Mononuclear cell (primary cell): ENCODE measurements around the gene GSE1. TPM values are rescaled to one million over a fixed set of nuclear protein-coding genes. Genes with fewer than 3 reads are reported as not detected.
A peak's percentile ranks its signal among the peaks of the same experiment; 100 is the strongest.

Source experiments
- H3K27me3 ChIP-seq: 2 replicates; pipeline ENCODE4 v1.6.0; 2011; ENCODE audit warnings: low read length, control low read depth; ENCODE audit not compliant: insufficient read depth
- H3K4me1 ChIP-seq: 2 replicates; pipeline ENCODE4 v1.5.1; 2011; ENCODE audit warnings: mild to moderate bottlenecking, low read length, control low read depth; ENCODE audit not compliant: insufficient read depth
- H3K4me3 ChIP-seq: 2 replicates; pipeline ENCODE4 v1.5.1; 2011; ENCODE audit warnings: mild to moderate bottlenecking, low read length, moderate library complexity
- H3K9me3 ChIP-seq: 2 replicates; pipeline ENCODE4 v1.5.1; 2011; ENCODE audit warnings: low read depth, mild to moderate bottlenecking, control low read depth, low read length
- total RNA-seq: library from RNA; depleted of rRNA; stranded (reverse); fragments of >200 nt; gene quantifications from one replicate; pipeline ENCODE4 v1.2.3, GENCODE V29; 2012

GSE1 gene
- total RNA-seq, 1 donor = 34.3 TPM

GRCh38 chr16:85677383-85677967, 64.4 kb downstream of the GSE1 start:
- Histone ChIP-seq H3K9me3 (no peaks in the 10 kb centered on the region), H3K4me3 (no peak overlapping the region), H3K4me1 (peaks cover 4% of the 10 kb centered on the region), H3K27me3 (no peaks in the 10 kb centered on the region)

GRCh38 chr16:85678016-85678415, 64.9 kb downstream of the GSE1 start:
- H3K4me3 ChIP-seq = no peak overlapping the region
- H3K9me3 ChIP-seq = no peaks in the 10 kb centered on the region
- peaks cover 4% of the 10 kb centered on the region for H3K4me1 ChIP-seq
- no peaks in the 10 kb centered on the region for H3K27me3 ChIP-seq

- no peaks in the 10 kb centered on the region for H3K9me3 ChIP-seq
- no peaks in the 10 kb centered on the region for H3K27me3 ChIP-seq
- H3K4me3 ChIP-seq = no peak overlapping the region
- H3K4me1 ChIP-seq = peaks cover 4% of the 10 kb centered on the region
Observed at GRCh38 chr16:85678821-85679220, 65.7 kb downstream of the GSE1 start.

GRCh38 chr16:85679870-85680269, 66.7 kb downstream of the GSE1 start:
- H3K4me3 ChIP-seq = no peak overlapping the region
- no peaks in the 10 kb centered on the region for H3K9me3 ChIP-seq
- H3K27me3 ChIP-seq = no peaks in the 10 kb centered on the region
- peaks cover 4% of the 10 kb centered on the region for H3K4me1 ChIP-seq

GRCh38 chr16:85680352-85680944, 67.3 kb downstream of the GSE1 start:
- no peak overlapping the region for H3K4me3 ChIP-seq
- peaks cover 4% of the 10 kb centered on the region for H3K4me1 ChIP-seq
- no peaks in the 10 kb centered on the region for H3K9me3 ChIP-seq
- no peaks in the 10 kb centered on the region for H3K27me3 ChIP-seq

GRCh38 chr16:85681255-85681654, 68.1 kb downstream of the GSE1 start:
- H3K9me3 ChIP-seq = no peaks in the 10 kb centered on the region
- no peaks in the 10 kb centered on the region for H3K27me3 ChIP-seq
- H3K4me3 ChIP-seq = no peak overlapping the region
- H3K4me1 ChIP-seq = peaks cover 4% of the 10 kb centered on the region

GRCh38 chr16:85682516-85682915, 69.4 kb downstream of the GSE1 start:
- Histone ChIP-seq H3K4me1 (peaks cover 7% of the 10 kb centered on the region), H3K27me3 (no peaks in the 10 kb centered on the region), H3K9me3 (no peaks in the 10 kb centered on the region), H3K4me3 (no peak overlapping the region)

- H3K9me3 ChIP-seq = no peaks in the 10 kb centered on the region
- H3K4me1 ChIP-seq = peaks cover 15% of the 10 kb centered on the region
- no peaks in the 10 kb centered on the region for H3K27me3 ChIP-seq
- no peak overlapping the region for H3K4me3 ChIP-seq
Observed at GRCh38 chr16:85683363-85683762, 70.2 kb downstream of the GSE1 start.

- H3K4me1 ChIP-seq = peaks cover 24% of the 10 kb centered on the region
- H3K9me3 ChIP-seq = no peaks in the 10 kb centered on the region
- H3K4me3 ChIP-seq = no peak overlapping the region
- H3K27me3 ChIP-seq = no peaks in the 10 kb centered on the region
Observed at GRCh38 chr16:85685251-85685650, 72.1 kb downstream of the GSE1 start.

GRCh38 chr16:85686912-85687591, 73.9 kb downstream of the GSE1 start:
- Histone ChIP-seq H3K4me1 (peaks cover 20% of the 10 kb centered on the region), H3K4me3 (no peak overlapping the region), H3K9me3 (no peaks in the 10 kb centered on the region), H3K27me3 (no peaks in the 10 kb centered on the region)

GRCh38 chr16:85687651-85688471, 74.7 kb downstream of the GSE1 start:
- Histone ChIP-seq H3K9me3 (no peaks in the 10 kb centered on the region), H3K4me1 (peaks cover 20% of the 10 kb centered on the region), H3K27me3 (no peaks in the 10 kb centered on the region), H3K4me3 (peak overlapping the region; percentile 55)

- peaks cover 20% of the 10 kb centered on the region for H3K4me1 ChIP-seq
- H3K9me3 ChIP-seq = no peaks in the 10 kb centered on the region
- no peaks in the 10 kb centered on the region for H3K27me3 ChIP-seq
- peak within 1 kb of the TSS; percentile 55 for H3K4me3 ChIP-seq
Observed at GRCh38 chr16:85688586-85689284, 75.6 kb downstream of the GSE1 start, which contains the start of gene GINS2. Gene GINS2, minus strand, starts transcription at chr16:85688954. Its CDS starts 56 bp downstream, at chr16:85688898.

- Histone ChIP-seq H3K4me3 (no peak overlapping the region), H3K9me3 (no peaks in the 10 kb centered on the region), H3K27me3 (no peaks in the 10 kb centered on the region), H3K4me1 (peaks cover 20% of the 10 kb centered on the region)
Observed at GRCh38 chr16:85689285-85689949, 76.3 kb downstream of the GSE1 start.

- Histone ChIP-seq H3K4me3 (no peak overlapping the region), H3K9me3 (no peaks in the 10 kb centered on the region), H3K4me1 (peaks cover 20% of the 10 kb centered on the region), H3K27me3 (no peaks in the 10 kb centered on the region)
Observed at GRCh38 chr16:85689950-85690320, 76.8 kb downstream of the GSE1 start.
